ENCODE data around the gene DKK3.

The DKK3 gene

GRCh38 chr11:12029738-12030363, 21.4 kb upstream of the DKK3 start:
- no peak for DNase-seq

GRCh38 chr11:12029119-12029518, 20.7 kb upstream of the DKK3 start:
- no peak for DNase-seq

- no peak for DNase-seq
These were observed 19.9 kb upstream of the DKK3 start for GRCh38 chr11:12028303-12028702.

- no peak for DNase-seq
These were observed 18.1 kb upstream of the DKK3 start for GRCh38 chr11:12026331-12027211.

- DNase-seq, result no peak
These were observed 16.0 kb upstream of the DKK3 start for GRCh38 chr11:12024254-12024926.

GRCh38 chr11:12023015-12023414, 14.6 kb upstream of the DKK3 start:
- DNase-seq, result no peak

GRCh38 chr11:12020546-12020945, 12.1 kb upstream of the DKK3 start:
- no peak for DNase-seq

- no peak for DNase-seq
These were observed 11.5 kb upstream of the DKK3 start for GRCh38 chr11:12019866-12020416.

GRCh38 chr11:12019337-12019736, 10.9 kb upstream of the DKK3 start:
- DNase-seq, result no peak

GRCh38 chr11:12017865-12018453, 9.5 kb upstream of the DKK3 start:
- DNase-seq, result no peak

- DNase-seq, result no peak
These were observed 8.8 kb upstream of the DKK3 start for GRCh38 chr11:12017243-12017678.

- DNase-seq, result no peak
These were observed 7.8 kb upstream of the DKK3 start for GRCh38 chr11:12016246-12016645.

GRCh38 chr11:12015486-12015885, 7.1 kb upstream of the DKK3 start:
- DNase-seq, result no peak

GRCh38 chr11:12013781-12014180, 5.4 kb upstream of the DKK3 start:
- DNase-seq, result no peak

- no peak for DNase-seq
These were observed 1.3 kb upstream of the DKK3 start for GRCh38 chr11:12009617-12010321.

GRCh38 chr11:12008790-12009616, 577 bp upstream of the DKK3 start:
- DNase-seq, result no peak

GRCh38 chr11:12007230-12007593, 1.2 kb downstream of the DKK3 start:
- no peak for DNase-seq

GRCh38 chr11:12006552-12007229, 1.7 kb downstream of the DKK3 start:
- no peak for DNase-seq

GRCh38 chr11:12005476-12005875, 3.0 kb downstream of the DKK3 start:
- DNase-seq, result no peak

GRCh38 chr11:12005061-12005460, 3.4 kb downstream of the DKK3 start:
- DNase-seq, result no peak

- DNase-seq, result no peak
These were observed 4.6 kb downstream of the DKK3 start for GRCh38 chr11:12003815-12004214.
